ENCODE measurements around the gene SIRT2. TPM values are rescaled to one million over a fixed set of nuclear protein-coding genes. Genes with fewer than 3 reads are reported as not detected.

The SIRT2 gene
- total and polyA plus RNA-seq, 2 of the 8 experiments (the other 6 are each of a cell fraction or from before 2014, with no cell fraction given): 6.5 to 10.0 TPM

- TF ChIP-seq USF2 (IDR thresholded peaks at IDR 0.05; ENCODE audit: low read length) (peak; percentile 64), CHD7 (IDR thresholded peaks at IDR 0.05; ENCODE audit: insufficient replicate concordance, low read length) (no peak), TAF1 (IDR thresholded peaks at IDR 0.05; ENCODE audit: low read depth, low read length) (no peak), MAX (IDR thresholded peaks at IDR 0.05) (peak; percentile 96), CBX5 (IDR thresholded peaks at IDR 0.05; ENCODE audit: low read depth, low read length) (no peak), RAD21 (IDR thresholded peaks at IDR 0.05 in 1 of 2, conservative IDR thresholded peaks at IDR 0.05 in 1 of 2; ENCODE audit: low read depth in 2 of 2, low read length in 2 of 2) (no peak), HDAC6 (IDR thresholded peaks at IDR 0.05; ENCODE audit: low read depth, low read length) (no peak), SIN3A (conservative IDR thresholded peaks at IDR 0.05 in 1 of 2, IDR thresholded peaks at IDR 0.05 in 1 of 2; ENCODE audit: low read depth in 1 of 2, low read length in 2 of 2) (0 out of 4 replicates have a peak, but pooled peaks of 1 of the 2 experiments have one; percentile 9)
Observed at GRCh38 chr19:38869160-38869835, 30.1 kb downstream of the SIRT2 start (continued).

Measured in H1 (cell line).